GM12875 (cell line): ENCODE data around the gene TPPP3.

Experiments used
- H3K4me3 ChIP-seq: one replicate; pipeline ENCODE4 v1.5.1; 2011; ENCODE audit warnings: low read depth, low read length, control low read depth
- TF ChIP-seq, protein P1 (sequence below): IDR thresholded peaks from 2 replicates; pipeline ENCODE4 v1.5.1; 2011; ENCODE audit warnings: low read depth, mild to moderate bottlenecking, control low read depth, inconsistent platforms, low read length, moderate library complexity, borderline replicate concordance; ENCODE audit not compliant: insufficient read depth

Gene TPPP3

DNA sequence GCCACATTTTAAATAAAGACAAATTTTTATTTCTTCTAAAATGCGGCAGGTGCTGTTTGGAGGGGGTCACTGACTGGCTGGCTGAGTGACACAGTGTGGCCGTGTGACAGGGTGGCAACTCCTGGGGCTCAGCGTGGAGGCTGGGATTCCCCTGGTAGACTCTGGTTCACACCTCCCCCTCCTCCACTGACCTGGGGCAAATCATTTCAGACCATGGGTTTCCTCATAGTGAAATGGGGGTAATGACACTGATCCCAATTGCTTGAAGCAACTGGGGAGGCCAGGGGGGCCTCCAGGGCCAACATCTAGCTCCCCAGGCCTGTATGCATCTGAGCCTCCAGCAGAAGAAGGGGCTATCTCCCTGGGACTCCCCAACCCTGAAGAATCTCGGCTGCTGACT, 44.2 kb upstream of the TPPP3 start:
- H3K4me3 ChIP-seq = no peak overlapping the region
- TF ChIP-seq, protein P1, sequence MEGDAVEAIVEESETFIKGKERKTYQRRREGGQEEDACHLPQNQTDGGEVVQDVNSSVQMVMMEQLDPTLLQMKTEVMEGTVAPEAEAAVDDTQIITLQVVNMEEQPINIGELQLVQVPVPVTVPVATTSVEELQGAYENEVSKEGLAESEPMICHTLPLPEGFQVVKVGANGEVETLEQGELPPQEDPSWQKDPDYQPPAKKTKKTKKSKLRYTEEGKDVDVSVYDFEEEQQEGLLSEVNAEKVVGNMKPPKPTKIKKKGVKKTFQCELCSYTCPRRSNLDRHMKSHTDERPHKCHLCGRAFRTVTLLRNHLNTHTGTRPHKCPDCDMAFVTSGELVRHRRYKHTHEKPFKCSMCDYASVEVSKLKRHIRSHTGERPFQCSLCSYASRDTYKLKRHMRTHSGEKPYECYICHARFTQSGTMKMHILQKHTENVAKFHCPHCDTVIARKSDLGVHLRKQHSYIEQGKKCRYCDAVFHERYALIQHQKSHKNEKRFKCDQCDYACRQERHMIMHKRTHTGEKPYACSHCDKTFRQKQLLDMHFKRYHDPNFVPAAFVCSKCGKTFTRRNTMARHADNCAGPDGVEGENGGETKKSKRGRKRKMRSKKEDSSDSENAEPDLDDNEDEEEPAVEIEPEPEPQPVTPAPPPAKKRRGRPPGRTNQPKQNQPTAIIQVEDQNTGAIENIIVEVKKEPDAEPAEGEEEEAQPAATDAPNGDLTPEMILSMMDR = no peak

DNA sequence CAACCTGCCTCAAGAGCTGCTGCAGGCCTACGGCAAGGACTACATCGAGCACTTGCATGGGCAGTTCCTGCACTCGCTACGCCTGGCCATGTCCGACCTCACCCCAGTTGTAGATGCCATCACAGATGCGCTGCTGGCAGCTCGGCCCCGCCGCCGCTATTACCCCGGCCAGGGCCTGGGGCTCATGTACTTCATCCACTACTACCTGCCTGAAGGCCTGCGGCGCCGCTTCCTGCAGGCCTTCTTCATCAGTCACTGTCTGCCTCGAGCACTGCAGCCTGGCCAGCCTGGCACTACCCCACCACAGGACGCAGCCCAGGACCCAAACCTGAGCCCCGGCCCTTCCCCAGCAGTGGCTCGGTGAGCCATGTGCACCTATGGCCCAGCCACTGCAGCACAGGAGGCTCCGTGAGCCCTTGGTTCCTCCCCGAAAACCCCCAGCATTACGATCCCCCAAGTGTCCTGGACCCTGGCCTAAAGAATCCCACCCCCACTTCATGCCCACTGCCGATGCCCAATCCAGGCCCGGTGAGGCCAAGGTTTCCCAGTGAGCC, 43.4 kb upstream of the TPPP3 start:
- TF ChIP-seq, protein P1 = no peak
- H3K4me3 ChIP-seq = no peak overlapping the region

DNA sequence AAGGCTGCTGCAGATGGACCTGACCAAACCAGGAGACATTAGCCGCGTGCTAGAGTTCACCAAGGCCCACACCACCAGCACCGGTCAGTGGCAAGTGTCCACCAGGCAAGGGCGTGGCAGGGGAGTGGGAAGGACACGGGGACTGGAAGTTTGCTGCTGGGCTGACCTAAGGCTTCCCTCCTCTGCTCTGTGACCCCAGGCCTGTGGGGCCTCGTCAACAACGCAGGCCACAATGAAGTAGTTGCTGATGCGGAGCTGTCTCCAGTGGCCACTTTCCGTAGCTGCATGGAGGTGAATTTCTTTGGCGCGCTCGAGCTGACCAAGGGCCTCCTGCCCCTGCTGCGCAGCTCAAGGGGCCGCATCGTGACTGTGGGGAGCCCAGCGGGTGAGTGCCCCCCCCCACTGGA, 42.5 kb upstream of the TPPP3 start:
- TF ChIP-seq, protein P1 = no peak
- no peak overlapping the region for H3K4me3 ChIP-seq

DNA sequence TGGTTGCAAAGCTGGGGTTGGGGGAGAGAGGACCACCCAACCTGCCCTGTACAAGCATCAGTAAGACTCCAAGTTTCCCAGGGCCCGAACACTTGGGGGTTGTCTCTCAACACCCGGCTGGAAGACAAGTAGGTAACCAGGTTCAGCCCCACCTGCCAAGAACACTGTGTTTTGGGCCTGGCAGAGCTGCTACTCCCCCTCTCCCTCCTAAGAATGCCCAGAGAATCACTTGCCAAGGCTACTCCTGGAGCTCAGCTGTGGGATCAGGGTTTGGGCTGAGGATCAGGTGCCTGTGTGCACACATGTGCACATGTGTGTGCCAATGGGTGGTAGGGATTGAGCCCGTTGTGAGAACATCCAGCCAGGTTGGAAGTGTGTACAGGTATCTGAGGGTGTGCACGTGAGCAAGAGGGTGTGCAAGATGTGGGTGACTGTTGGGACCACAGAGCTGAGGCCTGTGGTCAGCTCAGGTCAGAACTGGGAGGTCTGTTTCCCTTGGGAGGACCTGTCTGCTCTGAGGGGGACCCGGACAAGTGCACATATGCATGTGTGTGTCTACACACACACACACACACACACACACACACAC, 39.9 kb upstream of the TPPP3 start:
- TF ChIP-seq, protein P1 = no peak
- no peak overlapping the region for H3K4me3 ChIP-seq

DNA sequence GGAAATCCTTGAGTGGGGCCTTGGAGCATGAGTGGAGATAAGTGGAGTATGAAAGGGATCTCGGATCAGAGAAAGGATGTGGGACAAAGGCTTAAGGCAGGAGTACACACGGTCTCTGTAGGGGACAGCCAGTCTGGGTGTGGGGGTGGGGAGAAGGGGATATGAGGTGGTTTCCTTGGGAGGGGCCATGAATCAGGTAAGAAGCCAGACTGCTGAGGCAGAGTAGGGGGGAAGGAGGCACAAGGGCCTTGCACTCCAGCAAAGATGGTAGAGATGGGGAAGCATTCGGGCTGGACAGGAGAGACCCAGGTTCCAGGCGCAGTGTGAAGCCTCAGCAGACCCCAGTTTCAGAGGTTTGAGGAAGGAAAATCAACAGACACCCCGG, 39.2 kb upstream of the TPPP3 start:
- no peak overlapping the region for H3K4me3 ChIP-seq
- TF ChIP-seq, protein P1 = no peak

DNA sequence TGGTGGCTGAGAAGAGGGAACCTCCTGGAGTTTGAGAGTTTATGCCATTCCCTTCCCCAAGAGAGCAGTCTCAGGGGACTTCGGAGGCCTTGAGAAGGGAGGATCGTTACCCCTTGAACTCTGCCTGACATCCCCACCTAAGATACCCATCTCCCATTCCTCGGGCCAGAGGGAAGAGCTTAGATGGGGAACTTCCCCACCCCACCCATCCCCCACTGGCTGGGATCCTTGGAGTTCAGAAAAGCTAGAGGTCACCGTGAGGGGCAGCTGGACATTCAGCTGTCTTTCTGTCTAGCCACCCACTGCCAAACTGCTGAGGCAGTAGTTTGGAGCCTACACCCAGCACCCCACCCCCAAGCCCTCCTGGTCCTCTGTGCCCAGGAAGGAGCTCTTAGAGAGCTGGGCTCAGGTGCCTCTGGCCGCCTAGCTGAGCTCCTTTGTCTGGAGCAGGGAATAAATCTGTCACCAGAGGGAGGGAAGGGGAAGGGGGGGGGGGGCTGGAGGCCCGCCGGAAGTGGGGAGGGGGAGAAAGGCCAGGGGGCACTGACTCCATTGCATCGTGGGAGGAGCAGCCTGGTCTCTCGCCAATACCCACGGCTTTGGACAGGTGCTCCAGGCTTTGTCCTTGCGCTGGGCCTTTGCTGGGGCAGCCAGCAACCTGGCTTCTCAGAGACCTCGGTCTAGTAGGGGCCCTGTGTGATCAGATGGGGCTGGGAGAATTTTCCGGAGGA, 38.6 kb upstream of the TPPP3 start:
- H3K4me3 ChIP-seq = no peak overlapping the region
- TF ChIP-seq, protein P1 = no peak

DNA sequence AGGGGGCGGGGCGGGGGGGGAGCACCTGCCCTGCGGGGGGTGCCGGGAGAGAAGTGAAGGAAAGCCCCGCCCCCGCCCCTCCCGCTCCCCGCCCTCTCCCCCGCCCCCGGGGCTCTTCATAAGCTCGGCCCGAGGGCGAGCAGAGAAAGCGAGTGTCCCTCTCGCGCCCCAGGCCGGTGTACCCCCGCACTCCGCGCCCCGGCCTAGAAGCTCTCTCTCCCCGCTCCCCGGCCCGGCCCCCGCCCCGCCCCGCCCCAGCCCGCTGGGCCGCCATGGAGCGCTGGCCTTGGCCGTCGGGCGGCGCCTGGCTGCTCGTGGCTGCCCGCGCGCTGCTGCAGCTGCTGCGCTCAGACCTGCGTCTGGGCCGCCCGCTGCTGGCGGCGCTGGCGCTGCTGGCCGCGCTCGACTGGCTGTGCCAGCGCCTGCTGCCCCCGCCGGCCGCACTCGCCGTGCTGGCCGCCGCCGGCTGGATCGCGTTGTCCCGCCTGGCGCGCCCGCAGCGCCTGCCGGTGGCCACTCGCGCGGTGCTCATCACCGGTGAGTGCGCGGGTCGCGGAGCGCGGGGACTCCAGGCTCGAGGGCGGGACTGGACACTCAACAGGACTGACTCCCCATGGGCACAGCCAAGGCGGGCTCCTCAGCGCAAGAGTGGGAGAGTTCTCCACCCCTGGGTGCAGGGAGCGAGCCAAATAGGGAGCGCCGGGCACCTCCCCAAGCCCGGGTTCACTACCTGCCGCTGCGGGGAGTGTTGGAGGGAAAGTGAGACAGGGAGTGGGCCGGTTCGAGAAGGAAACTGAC, 37.9 kb upstream of the TPPP3 start, which contains the start of gene HSD11B2:
TSS of gene HSD11B2 (plus strand) at position 145 of the 798 bp plus-strand sequence. CDS start at position 273, 128 bp downstream.
- peak within 1 kb of the TSS; percentile 11 for H3K4me3 ChIP-seq
- TF ChIP-seq, protein P1 = no peak
